Liver (tissue), 9 donors: ENCODE results near the gene GABBR2. TPM values are rescaled to one million over a fixed set of nuclear protein-coding genes. Genes with fewer than 3 reads are reported as not detected.
"Not testable (repeated sequence)": the region's sequence is repeated elsewhere in the genome, so short reads cannot be mapped to it uniquely, and the experiment has no call there.

Source experiments
- DNase-seq: peaks from one replicate; pipeline ENCODE4 v3.0.0-alpha.2; 2017; ENCODE audit warnings: low spot score
- H3K27ac ChIP-seq, 2 donors: one replicate each; pipeline ENCODE4 v1.7.0; 2013; ENCODE audit warnings: inconsistent platforms in 2 of 2, low read length in 2 of 2, control low read depth in 1 of 2, low read depth in 1 of 2, mild to moderate bottlenecking in 1 of 2
- H3K27me3 ChIP-seq, 4 donors: one replicate each; pipeline versions ENCODE4 v1.6.1 to v1.7.0; 2013; ENCODE audit warnings: low read length in 3 of 4, inconsistent platforms in 1 of 4, mild to moderate bottlenecking in 1 of 4, moderate library complexity in 1 of 4; ENCODE audit not compliant: control insufficient read depth in 4 of 4, insufficient read depth in 4 of 4
- H3K36me3 ChIP-seq, 4 donors: one replicate each; pipeline versions ENCODE4 v1.6.1 to v1.7.0; 2013; ENCODE audit warnings: low read length in 3 of 4, mild to moderate bottlenecking in 3 of 4, low read depth in 1 of 4, moderate library complexity in 1 of 4; ENCODE audit not compliant: control insufficient read depth in 4 of 4, insufficient read depth in 3 of 4
- H3K4me1 ChIP-seq, 4 donors: one replicate each; pipeline versions ENCODE4 v1.6.1 to v1.7.0; 2013; ENCODE audit warnings: low read length in 3 of 4, mild to moderate bottlenecking in 3 of 4, moderate library complexity in 1 of 4; ENCODE audit not compliant: control insufficient read depth in 4 of 4, insufficient read depth in 4 of 4
- H3K4me3 ChIP-seq, 3 donors: one replicate each; pipeline versions ENCODE4 v1.6.1 to v1.7.0; 2013; ENCODE audit warnings: low read length in 3 of 3, control low read depth in 1 of 3, low read depth in 1 of 3, mild to moderate bottlenecking in 1 of 3
- H3K9ac ChIP-seq, 2 donors: one replicate each; pipeline ENCODE4 v1.7.0; 2013; ENCODE audit warnings: low read length in 2 of 2, mild to moderate bottlenecking in 2 of 2, moderate library complexity in 2 of 2, control low read depth in 1 of 2, low read depth in 1 of 2
- H3K9me3 ChIP-seq, 4 donors: one replicate each; pipeline versions ENCODE4 v1.6.1 to v1.7.0; 2013; ENCODE audit warnings: low read length in 3 of 4; ENCODE audit not compliant: control insufficient read depth in 4 of 4
- FOXA2 ChIP-seq: IDR thresholded peaks from 2 replicates; pipeline ENCODE4 v1.6.1; 2016; ENCODE audit warnings: antibody characterized with exemption
- GABPA ChIP-seq, 2 donors: IDR thresholded peaks in 1 of 2; conservative IDR thresholded peaks in 1 of 2; 2 replicates each; pipeline ENCODE4 v1.6.1; 2016; ENCODE audit warnings: antibody characterized with exemption in 2 of 2, mild to moderate bottlenecking in 1 of 2, moderate library complexity in 1 of 2
- JUND ChIP-seq, 2 donors: IDR thresholded peaks; 2 replicates each; pipeline ENCODE4 v1.6.1; 2016; ENCODE audit warnings: antibody characterized with exemption in 2 of 2
- SP1 ChIP-seq: IDR thresholded peaks from 2 replicates; pipeline ENCODE4 v1.6.1; 2018; ENCODE audit warnings: antibody characterized with exemption, mild to moderate bottlenecking
- WGBS: extraction: QIAGEN DNeasy Blood & Tissue Kit; methylation state at CpG from one replicate; pipeline ENCODE4 v1.1.7; 2013; 5-methylcytosine and 5-hydroxymethylcytosine counted together
- polyA plus RNA-seq, 2 donors: library from polyadenylated mRNA; stranded (reverse) in 1 of 2; unstranded in 1 of 2; fragments of 200-250 nt in 1 of 2; fragments of >200 nt in 1 of 2; fragmentation: Nextera tagmentation in 1 of 2; extraction: Ambion mirVana in 1 of 2; gene quantifications; one replicate each; pipeline versions ENCODE4 v1.2.1 to v1.2.3, GENCODE V29; 2013 to 2015
- total RNA-seq, 2 donors: library from RNA; depleted of rRNA; stranded (reverse); fragments of >200 nt; gene quantifications; one replicate each; pipeline ENCODE4 v1.2.3, GENCODE V29; 2014
- TF ChIP-seq, protein P1 (sequence below): IDR thresholded peaks from 2 replicates; pipeline ENCODE4 v1.6.1; 2016; ENCODE audit warnings: antibody characterized with exemption
- TF ChIP-seq, protein P2 (sequence below): IDR thresholded peaks from 2 replicates; pipeline ENCODE4 v1.6.1; 2016; ENCODE audit warnings: antibody characterized with exemption
- TF ChIP-seq, protein P3 (sequence below): IDR thresholded peaks from 2 replicates; pipeline ENCODE4 v1.6.1; 2016; ENCODE audit warnings: antibody characterized with exemption, mild to moderate bottlenecking
- donor health status: healthy.
- donor health status: healthy.
- donor health status: healthy.
- donor health status: healthy.
- donor health status: healthy.

GABBR2 gene
- total and polyA plus RNA-seq, 4 donors, result 0.03 to 0.23 (median 0.08) TPM; not detected in 1

DNA sequence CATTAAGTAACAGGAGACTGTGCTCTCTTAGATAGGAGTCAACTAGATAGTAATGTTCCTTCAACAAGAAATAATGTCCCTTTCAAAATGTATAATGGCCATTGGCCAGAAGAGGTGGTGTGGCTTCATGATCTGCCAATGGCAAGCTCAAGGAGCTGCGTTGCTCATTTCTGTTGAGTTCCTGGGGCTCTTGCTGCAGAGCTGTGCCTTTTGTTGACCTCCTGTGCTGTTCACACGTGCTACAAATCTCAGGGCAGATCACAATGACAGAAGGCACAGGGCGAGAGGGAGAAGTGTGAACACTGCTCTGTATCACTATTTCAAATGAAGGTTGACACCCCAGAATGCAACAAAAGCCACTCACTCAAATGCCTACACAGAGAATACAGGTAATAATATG lies 437.3 kb downstream of the GABBR2 start (continued):
- TF ChIP-seq, protein P1, sequence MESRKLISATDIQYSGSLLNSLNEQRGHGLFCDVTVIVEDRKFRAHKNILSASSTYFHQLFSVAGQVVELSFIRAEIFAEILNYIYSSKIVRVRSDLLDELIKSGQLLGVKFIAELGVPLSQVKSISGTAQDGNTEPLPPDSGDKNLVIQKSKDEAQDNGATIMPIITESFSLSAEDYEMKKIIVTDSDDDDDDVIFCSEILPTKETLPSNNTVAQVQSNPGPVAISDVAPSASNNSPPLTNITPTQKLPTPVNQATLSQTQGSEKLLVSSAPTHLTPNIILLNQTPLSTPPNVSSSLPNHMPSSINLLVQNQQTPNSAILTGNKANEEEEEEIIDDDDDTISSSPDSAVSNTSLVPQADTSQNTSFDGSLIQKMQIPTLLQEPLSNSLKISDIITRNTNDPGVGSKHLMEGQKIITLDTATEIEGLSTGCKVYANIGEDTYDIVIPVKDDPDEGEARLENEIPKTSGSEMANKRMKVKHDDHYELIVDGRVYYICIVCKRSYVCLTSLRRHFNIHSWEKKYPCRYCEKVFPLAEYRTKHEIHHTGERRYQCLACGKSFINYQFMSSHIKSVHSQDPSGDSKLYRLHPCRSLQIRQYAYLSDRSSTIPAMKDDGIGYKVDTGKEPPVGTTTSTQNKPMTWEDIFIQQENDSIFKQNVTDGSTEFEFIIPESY, result no peak
- TF ChIP-seq, protein P2, sequence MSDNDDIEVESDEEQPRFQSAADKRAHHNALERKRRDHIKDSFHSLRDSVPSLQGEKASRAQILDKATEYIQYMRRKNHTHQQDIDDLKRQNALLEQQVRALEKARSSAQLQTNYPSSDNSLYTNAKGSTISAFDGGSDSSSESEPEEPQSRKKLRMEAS, result no peak
- no peak for TF ChIP-seq GABPA (IDR thresholded peaks at IDR 0.05 in 1 of 2, conservative IDR thresholded peaks at IDR 0.05 in 1 of 2)

DNA sequence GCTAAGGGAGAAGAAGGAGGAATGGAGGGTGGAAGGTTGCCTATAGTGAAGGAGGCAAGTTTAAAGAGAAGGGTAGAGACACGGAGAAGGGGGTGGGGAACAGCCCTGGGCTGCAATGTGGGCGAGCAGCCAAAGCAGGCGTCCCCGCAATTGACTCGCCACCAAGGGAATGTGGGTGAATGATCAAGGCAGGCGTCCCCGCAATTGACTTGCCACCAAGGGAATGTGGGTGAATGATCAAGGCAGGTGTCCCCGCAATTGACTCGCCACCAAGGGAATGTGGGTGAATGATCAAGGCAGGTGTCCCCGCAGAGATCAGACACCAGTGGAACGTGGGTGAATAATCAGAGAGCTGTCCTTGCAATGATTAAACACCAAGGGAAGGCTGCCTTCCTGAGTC lies 438.5 kb downstream of the GABBR2 start:
- H3K4me3 ChIP-seq, H3K27ac ChIP-seq, DNase-seq, H3K27me3 ChIP-seq, H3K9me3 ChIP-seq, H3K36me3 ChIP-seq, H3K4me1 ChIP-seq, H3K9ac ChIP-seq: not testable (repeated sequence)
- 84% methylated on average over 11 of the region's 11 CpGs for WGBS

DNA sequence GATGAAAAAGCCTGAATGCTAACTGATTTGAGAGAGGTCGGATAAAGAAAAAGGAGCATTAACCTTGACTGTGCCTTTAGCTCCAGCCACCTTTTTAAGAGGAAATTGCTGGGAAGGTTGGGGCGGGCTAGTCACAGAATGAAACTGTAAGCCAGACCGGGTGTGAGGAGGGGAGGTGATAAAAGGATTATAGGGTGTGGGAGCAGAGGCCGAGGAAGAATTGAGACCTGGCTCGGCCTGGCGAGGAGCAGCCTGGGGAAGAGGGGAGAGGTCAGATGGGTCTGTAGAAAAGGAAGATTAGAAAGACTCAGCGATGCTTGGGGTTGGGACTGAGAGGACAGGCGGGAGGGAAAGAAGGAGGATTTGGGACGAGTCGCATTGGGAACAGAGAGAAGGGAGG lies 439.1 kb downstream of the GABBR2 start:
- not testable (repeated sequence) for H3K4me1 ChIP-seq, H3K9me3 ChIP-seq, H3K36me3 ChIP-seq, H3K4me3 ChIP-seq, H3K27me3 ChIP-seq, DNase-seq, H3K9ac ChIP-seq, H3K27ac ChIP-seq
- 77% methylated on average over 10 of the region's 10 CpGs for WGBS

DNA sequence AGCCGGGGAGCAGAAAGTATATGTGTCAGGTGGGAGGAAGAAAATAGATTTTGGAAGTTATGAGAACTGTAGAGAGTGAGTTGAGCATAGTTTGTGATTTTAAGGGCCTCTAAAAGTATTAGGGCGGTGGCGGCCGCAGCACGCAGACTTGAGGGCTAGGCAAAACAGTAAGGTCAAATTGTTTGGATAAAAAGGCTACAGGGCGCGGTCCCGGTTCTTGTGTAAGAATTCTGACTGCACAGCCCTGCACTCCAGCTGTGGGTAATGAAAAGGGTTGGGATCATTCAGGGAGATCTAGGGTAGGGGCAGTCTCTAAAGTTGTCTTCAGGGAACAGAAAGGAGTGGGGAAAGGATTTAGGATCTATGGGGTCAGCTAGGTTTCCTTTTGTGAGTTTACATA lies 441.2 kb downstream of the GABBR2 start:
- not testable (repeated sequence) for H3K4me1 ChIP-seq, DNase-seq, H3K9me3 ChIP-seq, H3K4me3 ChIP-seq, H3K27ac ChIP-seq, H3K9ac ChIP-seq, H3K36me3 ChIP-seq, H3K27me3 ChIP-seq
- WGBS, result 93% methylated on average over 8 of the region's 8 CpGs

DNA sequence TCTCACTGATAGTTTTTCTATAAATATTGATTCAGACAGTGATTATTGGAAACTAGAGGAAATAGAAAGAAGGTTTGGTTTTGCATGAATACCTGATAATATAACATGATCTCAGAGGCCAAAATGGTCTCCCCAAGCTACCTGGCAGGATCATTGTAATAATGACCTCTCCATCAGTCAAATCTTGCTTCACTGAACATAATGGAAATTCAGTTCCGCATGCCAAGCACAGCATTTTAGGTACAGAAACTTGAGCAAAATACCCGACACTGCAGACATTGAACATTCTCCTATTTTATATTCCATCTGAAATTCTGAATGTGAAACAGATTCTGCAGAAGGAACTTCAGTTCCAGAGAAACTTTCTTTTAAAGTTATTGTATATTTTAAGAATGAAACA lies 444.2 kb downstream of the GABBR2 start:
- no peak overlapping the region for H3K4me3 ChIP-seq
- 78% methylated on average over 2 of the region's 2 CpGs for WGBS

More for the DNA sequence above, 444.2 kb downstream of the GABBR2 start:
- DNase-seq, result no peak
- no peaks in the 10 kb centered on the region for H3K36me3 ChIP-seq
- TF ChIP-seq JUND (IDR thresholded peaks at IDR 0.05) (no peak), FOXA2 (no peak), SP1 (no peak)
- TF ChIP-seq, protein P3, sequence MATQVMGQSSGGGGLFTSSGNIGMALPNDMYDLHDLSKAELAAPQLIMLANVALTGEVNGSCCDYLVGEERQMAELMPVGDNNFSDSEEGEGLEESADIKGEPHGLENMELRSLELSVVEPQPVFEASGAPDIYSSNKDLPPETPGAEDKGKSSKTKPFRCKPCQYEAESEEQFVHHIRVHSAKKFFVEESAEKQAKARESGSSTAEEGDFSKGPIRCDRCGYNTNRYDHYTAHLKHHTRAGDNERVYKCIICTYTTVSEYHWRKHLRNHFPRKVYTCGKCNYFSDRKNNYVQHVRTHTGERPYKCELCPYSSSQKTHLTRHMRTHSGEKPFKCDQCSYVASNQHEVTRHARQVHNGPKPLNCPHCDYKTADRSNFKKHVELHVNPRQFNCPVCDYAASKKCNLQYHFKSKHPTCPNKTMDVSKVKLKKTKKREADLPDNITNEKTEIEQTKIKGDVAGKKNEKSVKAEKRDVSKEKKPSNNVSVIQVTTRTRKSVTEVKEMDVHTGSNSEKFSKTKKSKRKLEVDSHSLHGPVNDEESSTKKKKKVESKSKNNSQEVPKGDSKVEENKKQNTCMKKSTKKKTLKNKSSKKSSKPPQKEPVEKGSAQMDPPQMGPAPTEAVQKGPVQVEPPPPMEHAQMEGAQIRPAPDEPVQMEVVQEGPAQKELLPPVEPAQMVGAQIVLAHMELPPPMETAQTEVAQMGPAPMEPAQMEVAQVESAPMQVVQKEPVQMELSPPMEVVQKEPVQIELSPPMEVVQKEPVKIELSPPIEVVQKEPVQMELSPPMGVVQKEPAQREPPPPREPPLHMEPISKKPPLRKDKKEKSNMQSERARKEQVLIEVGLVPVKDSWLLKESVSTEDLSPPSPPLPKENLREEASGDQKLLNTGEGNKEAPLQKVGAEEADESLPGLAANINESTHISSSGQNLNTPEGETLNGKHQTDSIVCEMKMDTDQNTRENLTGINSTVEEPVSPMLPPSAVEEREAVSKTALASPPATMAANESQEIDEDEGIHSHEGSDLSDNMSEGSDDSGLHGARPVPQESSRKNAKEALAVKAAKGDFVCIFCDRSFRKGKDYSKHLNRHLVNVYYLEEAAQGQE, result no peak
- H3K4me1 ChIP-seq, result no peaks in the 10 kb centered on the region
- H3K27me3 ChIP-seq, result no peaks in the 10 kb centered on the region
- no peaks in the 10 kb centered on the region for H3K9me3 ChIP-seq
- H3K9ac ChIP-seq, result no peak overlapping the region
- H3K27ac ChIP-seq, result no peak overlapping the region
